ENCODE data around the gene AP4M1. TPM values are rescaled to one million over a fixed set of nuclear protein-coding genes. Genes with fewer than 3 reads are reported as not detected.
A peak's percentile ranks its signal among the peaks of the same experiment; 100 is the strongest.

Gene AP4M1
- total RNA-seq, 3 donors from 2014 or later: 18.0 to 30.9 (median 23.9) TPM

- DNase-seq: no peak
- ATAC-seq: no peak
- intact Hi-C loops (cut with DNase I, micrococcal nuclease): no loop called here
- TF ChIP-seq CTCF (IDR thresholded peaks at IDR 0.05): no peak
- Histone ChIP-seq H3K9me3 (no peaks in the 10 kb centered on the region), H3K36me3 (ENCODE audit: low read depth) (no peaks in the 10 kb centered on the region), H3K4me1 (ENCODE audit: low read depth) (no peaks in the 10 kb centered on the region), H3K4me3 (no peak overlapping the region)
Observed at GRCh38 chr7:100109521-100110163, 8.2 kb downstream of the AP4M1 start.

DNA sequence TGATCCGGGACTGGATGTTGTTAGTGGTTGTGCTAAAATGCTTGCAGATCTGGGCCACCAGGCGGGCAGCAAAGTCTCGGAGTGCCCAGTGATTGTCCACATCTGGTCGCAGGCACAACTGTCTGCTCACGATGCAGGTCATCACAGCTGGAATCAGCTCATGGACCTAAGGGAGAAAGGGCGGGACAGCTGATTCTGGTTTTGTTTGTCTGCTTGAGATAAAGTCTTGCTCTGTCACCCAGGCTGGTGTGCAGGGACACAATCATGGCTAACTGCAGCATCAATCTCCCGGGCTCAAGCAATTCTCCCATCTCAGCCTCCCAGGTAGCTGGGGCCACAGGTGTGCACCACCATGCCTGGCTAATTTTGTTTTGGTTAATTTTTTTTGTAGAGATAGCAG is 9.7 kb downstream of the AP4M1 start:
- no peak overlapping the region for H3K4me3 ChIP-seq
- intact Hi-C loops (cut with DNase I, micrococcal nuclease): no loop called here
- ATAC-seq (no peak), DNase-seq (no peak)
- H3K9me3 ChIP-seq: no peaks in the 10 kb centered on the region
- no peaks in the 10 kb centered on the region for H3K36me3 ChIP-seq (ENCODE audit: low read depth)
- no peak for TF ChIP-seq CTCF (IDR thresholded peaks at IDR 0.05)
- no peaks in the 10 kb centered on the region for H3K4me1 ChIP-seq (ENCODE audit: low read depth)

- H3K4me3 ChIP-seq: no peak overlapping the region
- no peak for ATAC-seq
- DNase-seq: no peak
- H3K9me3 ChIP-seq: no peaks in the 10 kb centered on the region
- no peaks in the 10 kb centered on the region for H3K4me1 ChIP-seq (ENCODE audit: low read depth)
- intact Hi-C loops (cut with DNase I, micrococcal nuclease): no loop called here
- H3K36me3 ChIP-seq (ENCODE audit: low read depth): no peaks in the 10 kb centered on the region
- no peak for TF ChIP-seq CTCF (IDR thresholded peaks at IDR 0.05)
Observed at GRCh38 chr7:100111914-100112313, 10.5 kb downstream of the AP4M1 start.

DNA sequence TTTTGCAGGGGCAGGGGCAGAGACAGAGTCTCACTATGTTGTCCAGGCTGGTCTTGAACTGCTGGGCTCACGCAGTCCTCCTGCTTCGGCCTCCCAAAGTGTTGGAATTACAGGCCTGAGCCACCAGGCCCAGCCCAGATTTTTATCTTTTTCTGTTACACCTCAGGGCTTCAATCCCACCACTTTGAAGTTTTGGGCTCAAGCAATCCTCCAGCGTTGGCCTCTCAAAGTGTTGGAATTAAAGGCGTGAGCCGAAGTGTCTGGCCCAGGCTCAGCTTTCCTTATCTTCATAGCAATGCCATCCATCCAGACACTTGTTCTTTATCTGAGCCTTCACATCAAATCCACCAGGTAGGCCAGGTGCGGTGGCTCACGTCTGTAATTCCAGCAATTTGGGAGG is 13.6 kb downstream of the AP4M1 start:
- ATAC-seq (no peak), DNase-seq (no peak)
- TF ChIP-seq CTCF (IDR thresholded peaks at IDR 0.05): no peak
- Histone ChIP-seq H3K4me3 (no peak overlapping the region), H3K4me1 (ENCODE audit: low read depth) (peaks cover 8% of the 10 kb centered on the region), H3K36me3 (ENCODE audit: low read depth) (no peaks in the 10 kb centered on the region), H3K9me3 (no peaks in the 10 kb centered on the region)
- intact Hi-C loops (cut with DNase I, micrococcal nuclease): no loop called here

GRCh38 chr7:100118388-100119071 is 17.1 kb downstream of the AP4M1 start:
- Histone ChIP-seq H3K9me3 (no peaks in the 10 kb centered on the region), H3K4me3 (peak overlapping the region; percentile 54), H3K36me3 (ENCODE audit: low read depth) (no peaks in the 10 kb centered on the region), H3K4me1 (ENCODE audit: low read depth) (peaks cover 16% of the 10 kb centered on the region)
- ATAC-seq (no peak), DNase-seq (no peak)
- TF ChIP-seq CTCF (IDR thresholded peaks at IDR 0.05): no peak
- intact Hi-C loops (cut with DNase I, micrococcal nuclease): no loop called here

Data from mucosa of descending colon (tissue), 3 donors.